T-helper 2 cell treated with Interferon-gamma antibody and Interleukin-4, amounts not matched to agents 5 μg/mL and 100 μg/mL, for 36 hours (primary cell): ENCODE results near the gene PF4V1.

Experiments used
- DNase-seq: peaks from one replicate; pipeline ENCODE4 v3.0.0; 2021; ENCODE audit warnings: low spot score
- H3K27ac Mint-ChIP-seq: one replicate; pipeline ENCODE4 v1.8.0; 2021; ENCODE audit warnings: mild to moderate bottlenecking, mixed read lengths
- H3K27me3 Mint-ChIP-seq: one replicate; pipeline ENCODE4 v1.8.0; 2021; ENCODE audit warnings: low read depth, mixed read lengths
- H3K36me3 Mint-ChIP-seq: one replicate; pipeline ENCODE4 v1.8.0; 2021; ENCODE audit warnings: low read depth, mixed read lengths
- H3K4me1 Mint-ChIP-seq: one replicate; pipeline ENCODE4 v1.8.0; 2021; ENCODE audit warnings: low read depth, mixed read lengths
- H3K4me3 Mint-ChIP-seq: one replicate; pipeline ENCODE4 v1.8.0; 2022; ENCODE audit warnings: mild to moderate bottlenecking, moderate library complexity, mixed read lengths
- H3K9me3 Mint-ChIP-seq: one replicate; pipeline ENCODE4 v1.8.0; 2021; ENCODE audit warnings: mixed read lengths

The PF4V1 gene

GRCh38 chr4:73853718-73854473, 800 bp downstream of the PF4V1 start:
- no peak overlapping the region for H3K4me3 Mint-ChIP-seq
- H3K27me3 Mint-ChIP-seq: peaks cover 14% of the 10 kb centered on the region

GRCh38 chr4:73855406-73855805, 2.3 kb downstream of the PF4V1 start:
- Mint-ChIP-seq H3K27ac (no peak overlapping the region), H3K27me3 (peaks cover 14% of the 10 kb centered on the region), H3K4me1 (no peaks in the 10 kb centered on the region), H3K36me3 (no peaks in the 10 kb centered on the region), H3K4me3 (no peak overlapping the region), H3K9me3 (no peaks in the 10 kb centered on the region)
- DNase-seq: no peak

More at GRCh38 chr4:73853718-73854473, 800 bp downstream of the PF4V1 start:
- no peak for DNase-seq
- no peaks in the 10 kb centered on the region for H3K36me3 Mint-ChIP-seq
- no peak overlapping the region for H3K27ac Mint-ChIP-seq
- H3K9me3 Mint-ChIP-seq: no peaks in the 10 kb centered on the region
- H3K4me1 Mint-ChIP-seq: no peaks in the 10 kb centered on the region

- no peak overlapping the region for H3K4me3 Mint-ChIP-seq
- H3K4me1 Mint-ChIP-seq: no peaks in the 10 kb centered on the region
- no peak overlapping the region for H3K27ac Mint-ChIP-seq
Observed at GRCh38 chr4:73856518-73856917, 3.4 kb downstream of the PF4V1 start.

GRCh38 chr4:73859614-73860088, 6.6 kb downstream of the PF4V1 start:
- H3K27ac Mint-ChIP-seq: no peak overlapping the region
- H3K9me3 Mint-ChIP-seq: no peaks in the 10 kb centered on the region
- no peaks in the 10 kb centered on the region for H3K4me1 Mint-ChIP-seq
- peaks cover 2% of the 10 kb centered on the region for H3K27me3 Mint-ChIP-seq
- no peaks in the 10 kb centered on the region for H3K36me3 Mint-ChIP-seq
- no peak overlapping the region for H3K4me3 Mint-ChIP-seq
- no peak for DNase-seq

More at GRCh38 chr4:73856518-73856917, 3.4 kb downstream of the PF4V1 start:
- no peaks in the 10 kb centered on the region for H3K36me3 Mint-ChIP-seq
- H3K9me3 Mint-ChIP-seq: no peaks in the 10 kb centered on the region
- peaks cover 14% of the 10 kb centered on the region for H3K27me3 Mint-ChIP-seq
- DNase-seq: no peak

- DNase-seq: no peak
- Mint-ChIP-seq H3K36me3 (no peaks in the 10 kb centered on the region), H3K4me1 (no peaks in the 10 kb centered on the region), H3K9me3 (no peaks in the 10 kb centered on the region), H3K27me3 (no peaks in the 10 kb centered on the region), H3K27ac (no peak overlapping the region), H3K4me3 (no peak overlapping the region)
Observed at GRCh38 chr4:73860181-73860580, 7.1 kb downstream of the PF4V1 start.

GRCh38 chr4:73860917-73861316, 7.8 kb downstream of the PF4V1 start:
- no peak for DNase-seq
- no peaks in the 10 kb centered on the region for H3K36me3 Mint-ChIP-seq
- no peak overlapping the region for H3K4me3 Mint-ChIP-seq
- no peaks in the 10 kb centered on the region for H3K4me1 Mint-ChIP-seq
- H3K9me3 Mint-ChIP-seq: no peaks in the 10 kb centered on the region
- no peak overlapping the region for H3K27ac Mint-ChIP-seq
- peaks cover 3% of the 10 kb centered on the region for H3K27me3 Mint-ChIP-seq

GRCh38 chr4:73862322-73862721, 9.2 kb downstream of the PF4V1 start:
- no peak overlapping the region for H3K4me3 Mint-ChIP-seq
- no peaks in the 10 kb centered on the region for H3K4me1 Mint-ChIP-seq
- H3K36me3 Mint-ChIP-seq: no peaks in the 10 kb centered on the region
- DNase-seq: no peak
- no peaks in the 10 kb centered on the region for H3K9me3 Mint-ChIP-seq
- H3K27me3 Mint-ChIP-seq: peaks cover 3% of the 10 kb centered on the region
- no peak overlapping the region for H3K27ac Mint-ChIP-seq

GRCh38 chr4:73864365-73864764, 11.3 kb downstream of the PF4V1 start:
- Mint-ChIP-seq H3K27me3 (peaks cover 16% of the 10 kb centered on the region), H3K27ac (no peak overlapping the region), H3K36me3 (no peaks in the 10 kb centered on the region), H3K4me1 (no peaks in the 10 kb centered on the region), H3K4me3 (no peak overlapping the region), H3K9me3 (no peaks in the 10 kb centered on the region)
- DNase-seq: no peak

GRCh38 chr4:73864961-73865360, 11.9 kb downstream of the PF4V1 start:
- Mint-ChIP-seq H3K27ac (no peak overlapping the region), H3K4me1 (no peaks in the 10 kb centered on the region), H3K36me3 (no peaks in the 10 kb centered on the region), H3K4me3 (no peak overlapping the region), H3K27me3 (peaks cover 22% of the 10 kb centered on the region), H3K9me3 (no peaks in the 10 kb centered on the region)
- DNase-seq: no peak

- no peak for DNase-seq
- Mint-ChIP-seq H3K27ac (no peak overlapping the region), H3K4me1 (no peaks in the 10 kb centered on the region), H3K36me3 (no peaks in the 10 kb centered on the region), H3K9me3 (no peaks in the 10 kb centered on the region), H3K4me3 (no peak overlapping the region), H3K27me3 (peaks cover 27% of the 10 kb centered on the region)
Observed at GRCh38 chr4:73865431-73866096, 12.5 kb downstream of the PF4V1 start.

- no peak for DNase-seq
- Mint-ChIP-seq H3K9me3 (no peaks in the 10 kb centered on the region), H3K4me1 (no peaks in the 10 kb centered on the region), H3K4me3 (no peak overlapping the region), H3K27me3 (peaks cover 31% of the 10 kb centered on the region), H3K27ac (no peak overlapping the region), H3K36me3 (no peaks in the 10 kb centered on the region)
Observed at GRCh38 chr4:73866246-73866645, 13.2 kb downstream of the PF4V1 start.

- H3K36me3 Mint-ChIP-seq: no peaks in the 10 kb centered on the region
- H3K27ac Mint-ChIP-seq: no peak overlapping the region
- peaks cover 33% of the 10 kb centered on the region for H3K27me3 Mint-ChIP-seq
- H3K4me1 Mint-ChIP-seq: no peaks in the 10 kb centered on the region
- no peak overlapping the region for H3K4me3 Mint-ChIP-seq
- DNase-seq: no peak
- no peaks in the 10 kb centered on the region for H3K9me3 Mint-ChIP-seq
Observed at GRCh38 chr4:73867783-73868182, 14.7 kb downstream of the PF4V1 start.

- no peaks in the 10 kb centered on the region for H3K4me1 Mint-ChIP-seq
- no peaks in the 10 kb centered on the region for H3K36me3 Mint-ChIP-seq
- H3K4me3 Mint-ChIP-seq: no peak overlapping the region
- no peaks in the 10 kb centered on the region for H3K9me3 Mint-ChIP-seq
- H3K27me3 Mint-ChIP-seq: peaks cover 33% of the 10 kb centered on the region
- H3K27ac Mint-ChIP-seq: no peak overlapping the region
- no peak for DNase-seq
Observed at GRCh38 chr4:73868206-73869129, 15.4 kb downstream of the PF4V1 start.
